SK-N-SH (cell line): Measurements from ENCODE around the gene CD300LG. TPM values are rescaled to one million over a fixed set of nuclear protein-coding genes. Genes with fewer than 3 reads are reported as not detected.

Experiments used
- CTCF ChIA-PET: fragments of 300-600, 350-600 bp; formaldehyde crosslinking; extraction: SDS; loops from one replicate; lab custom pipeline; 2021; lab: Yijun Ruan, JAX
- POLR2A ChIA-PET: fragments of 350-600 bp; sonication (Branson Sonifier 250); formaldehyde crosslinking; extraction: SDS; loops from one replicate; lab custom pipeline; 2020; ENCODE audit warnings: antibody characterized with exemption, inconsistent platforms; lab: Yijun Ruan, JAX
- DNase-seq: peaks from one replicate; pipeline ENCODE4 v3.0.0; 2012
- H2AFZ ChIP-seq: fragments of 200-600 bp; sonication (generic); 2 replicates; pipeline ENCODE4 v1.8.1; 2016; ENCODE audit warnings: antibody characterized with exemption, mild to moderate bottlenecking, low read depth
- H3F3A ChIP-seq: fragments of 200-600 bp; sonication (generic); replicated peaks from 2 replicates; pipeline ENCODE3; 2016; ENCODE audit warnings: antibody characterized with exemption, mild to moderate bottlenecking; ENCODE audit not compliant: insufficient read depth
- H3K27ac ChIP-seq, 2 experiments: fragments of 200-500 bp in 1 of 2; fragments of 200-600 bp in 1 of 2; sonication (Bioruptor generic) in 1 of 2; sonication (generic), shearing (Covaris generic) in 1 of 2; 2 replicates each; pipeline versions ENCODE4 v1.5.1 to v1.6.1; 2014 to 2016; ENCODE audit warnings: low read depth in 2 of 2, inconsistent platforms in 1 of 2, low read length in 1 of 2, mild to moderate bottlenecking in 1 of 2, mixed read lengths in 1 of 2
- H3K27me3 ChIP-seq: fragments of 200-600 bp; sonication (generic), shearing (Covaris generic); 2 replicates; pipeline ENCODE4 v1.6.1; 2016; ENCODE audit warnings: mixed run types; ENCODE audit not compliant: insufficient read depth
- H3K36me3 ChIP-seq, 2 experiments: fragments of 200-500 bp in 1 of 2; fragments of 200-600 bp in 1 of 2; sonication (Bioruptor generic) in 1 of 2; sonication (generic) in 1 of 2; replicated peaks in 1 of 2; 2 replicates each; pipeline versions ENCODE3 to v1.5.1; 2014 to 2016; ENCODE audit warnings: low read length in 1 of 2, mild to moderate bottlenecking in 1 of 2; ENCODE audit not compliant: insufficient read depth in 2 of 2, control insufficient read depth in 1 of 2
- H3K4me1 ChIP-seq, 2 experiments: fragments of 200-500 bp in 1 of 2; fragments of 200-600 bp in 1 of 2; sonication (Bioruptor generic) in 1 of 2; sonication (generic), shearing (Covaris generic) in 1 of 2; 2 replicates each; pipeline versions ENCODE4 v1.5.1 to v1.6.1; 2014 to 2016; ENCODE audit warnings: low read depth in 1 of 2, low read length in 1 of 2, mixed run types in 1 of 2; ENCODE audit not compliant: insufficient read depth in 2 of 2, control insufficient read depth in 1 of 2
- H3K4me2 ChIP-seq: fragments of 200-600 bp; sonication (generic), shearing (Covaris generic); 2 replicates; pipeline ENCODE4 v1.6.1; 2017; ENCODE audit warnings: mixed run types
- H3K4me3 ChIP-seq, 2 experiments: fragments of 200-500 bp in 1 of 2; fragments of 200-600 bp in 1 of 2; sonication (Bioruptor generic) in 1 of 2; sonication (generic), shearing (Covaris generic) in 1 of 2; 2 replicates each; pipeline versions ENCODE4 v1.5.1 to v1.8.1; 2014 to 2016; ENCODE audit warnings: low read depth in 2 of 2, inconsistent platforms in 1 of 2, low read length in 1 of 2, mild to moderate bottlenecking in 1 of 2, mixed read lengths in 1 of 2, moderate library complexity in 1 of 2
- H3K79me2 ChIP-seq: fragments of 200-600 bp; sonication (generic); 2 replicates; pipeline ENCODE4 v1.8.1; 2017; ENCODE audit warnings: mild to moderate bottlenecking; ENCODE audit not compliant: insufficient read depth
- H3K9ac ChIP-seq: fragments of 200-600 bp; sonication (generic); 2 replicates; pipeline ENCODE4 v1.6.1; 2017; ENCODE audit warnings: mixed run types
- H3K9me2 ChIP-seq: fragments of 200-600 bp; sonication (generic); 2 replicates; pipeline ENCODE4 v1.6.1; 2017; ENCODE audit warnings: mixed run types
- H3K9me3 ChIP-seq: fragments of 200-600 bp; sonication (generic); 2 replicates; pipeline ENCODE4 v1.6.1; 2017; ENCODE audit warnings: mixed run types, mild to moderate bottlenecking, moderate library complexity
- H4K20me1 ChIP-seq: fragments of 200-600 bp; sonication (generic); 2 replicates; pipeline ENCODE4 v1.6.1; 2017; ENCODE audit warnings: mild to moderate bottlenecking, mixed run types; ENCODE audit not compliant: insufficient read depth
- CHD2 ChIP-seq: fragments of 150-350 bp; IDR thresholded peaks from 2 replicates; pipeline ENCODE4 v1.6.1; 2018; ENCODE audit warnings: low read length; ENCODE audit not compliant: partially characterized antibody
- EP300 ChIP-seq, 2 experiments: IDR thresholded peaks; 2 replicates each; pipeline versions ENCODE4 v1.4.0 to v1.6.1; 2012; ENCODE audit warnings: borderline replicate concordance in 1 of 2, low read depth in 1 of 2, low read length in 1 of 2
- FOXJ3 ChIP-seq: sonication (generic); formaldehyde crosslinking; IDR thresholded peaks from 2 replicates; pipeline ENCODE4 v1.5.1; 2020; ENCODE audit warnings: mild to moderate bottlenecking, missing genetic modification reagents
- JUND ChIP-seq: IDR thresholded peaks from 2 replicates; pipeline ENCODE4 v1.4.0; 2012
- POLR2AphosphoS5 ChIP-seq: IDR thresholded peaks from 2 replicates; pipeline ENCODE4 v1.6.1; 2012; ENCODE audit warnings: low read depth, low read length
- RAD21 ChIP-seq: IDR thresholded peaks from 2 replicates; pipeline ENCODE4 v1.6.1; 2012; ENCODE audit warnings: mild to moderate bottlenecking, low read length
- RCOR1 ChIP-seq: fragments of 150-350 bp; IDR thresholded peaks from 2 replicates; pipeline ENCODE4 v1.6.1; 2017; ENCODE audit warnings: antibody characterized with exemption, low read length
- SIN3A ChIP-seq: IDR thresholded peaks from 2 replicates; pipeline ENCODE4 v1.6.1; 2012; ENCODE audit warnings: low read depth, mild to moderate bottlenecking, low read length, moderate library complexity, borderline replicate concordance
- TCF12 ChIP-seq: IDR thresholded peaks from 2 replicates; pipeline ENCODE4 v1.4.0; 2012
- TEAD4 ChIP-seq: IDR thresholded peaks from 2 replicates; pipeline ENCODE4 v1.4.0; 2012; ENCODE audit warnings: mild to moderate bottlenecking, borderline replicate concordance; ENCODE audit not compliant: insufficient read depth
- YY1 ChIP-seq: IDR thresholded peaks from 2 replicates; pipeline ENCODE4 v1.4.0; 2012; ENCODE audit warnings: low read depth, mild to moderate bottlenecking
- WGBS: methylation state at CpG from one replicate; pipeline ENCODE4 v1.1.6; 2017; ENCODE audit warnings: low lambda C conversion rate; 5-methylcytosine and 5-hydroxymethylcytosine counted together
- polyA plus RNA-seq, 3 experiments: library from polyadenylated mRNA; depleted of rRNA; stranded (reverse); fragments of >200 nt; gene quantifications; 2 replicates each; pipeline ENCODE4 v1.2.3, GENCODE V29; 2012
- TF ChIP-seq, protein P1 (sequence below): IDR thresholded peaks from 2 replicates; pipeline ENCODE4 v1.4.0; 2012; ENCODE audit warnings: low read depth
- TF ChIP-seq, protein P2 (sequence below): IDR thresholded peaks from 2 replicates; pipeline ENCODE4 v1.4.0; 2012; ENCODE audit warnings: low read depth, borderline replicate concordance
- TF ChIP-seq, protein P3 (sequence below): fragments of 150-350 bp; IDR thresholded peaks from 2 replicates; pipeline ENCODE4 v1.6.1; 2016; ENCODE audit warnings: mild to moderate bottlenecking, low read depth, low read length
- TF ChIP-seq, protein P4 (sequence below): IDR thresholded peaks from 2 replicates; pipeline ENCODE4 v1.6.1; 2012; ENCODE audit warnings: mild to moderate bottlenecking, low read depth, low read length, moderate library complexity
- TF ChIP-seq, protein P5 (sequence below): fragments of 200-600 bp; sonication (generic); IDR thresholded peaks from 2 replicates; pipeline ENCODE4 v1.6.1; 2017; ENCODE audit warnings: antibody characterized with exemption, mild to moderate bottlenecking, moderate library complexity

The CD300LG gene
- polyA plus RNA-seq, 1 of the 3 experiments (the other 2 are of a cell fraction): not detected

DNA sequence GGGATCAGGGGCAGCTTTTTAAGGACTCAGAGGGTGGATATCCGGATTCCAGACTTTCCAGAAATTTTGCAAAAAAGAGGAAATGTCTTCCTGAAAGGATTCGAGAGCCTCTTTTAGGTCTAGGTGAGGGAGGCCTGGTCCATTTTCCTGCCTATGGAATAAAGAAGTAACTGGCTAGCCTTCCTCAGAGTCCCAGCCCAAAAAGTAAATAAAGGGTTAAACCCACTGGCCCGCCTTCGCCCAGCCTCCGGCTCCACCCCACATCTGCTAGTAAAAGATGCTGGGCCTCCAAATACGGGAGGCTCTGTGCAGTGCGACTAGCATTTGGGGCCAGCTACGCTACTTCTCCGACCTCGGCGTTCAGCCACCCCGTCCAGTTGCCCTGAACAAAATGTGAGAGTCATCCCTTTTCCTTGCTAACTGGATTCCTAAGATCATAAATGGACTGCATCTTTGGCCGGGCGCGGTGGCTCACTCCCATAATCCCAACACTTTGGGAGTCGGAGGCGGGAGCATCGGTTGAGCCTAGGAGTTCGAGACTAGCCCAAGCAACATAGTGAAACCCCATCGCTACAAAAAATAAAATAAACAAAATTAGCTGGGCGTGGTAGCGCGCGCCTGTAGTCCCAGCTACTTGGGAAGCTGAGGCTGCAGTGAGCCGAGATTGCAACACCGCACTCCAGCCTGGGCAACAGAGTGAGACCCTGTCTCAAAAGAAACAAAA lies 61.2 kb downstream of the CD300LG start:
- Histone ChIP-seq H3K4me1 (peaks cover 9 to 17% of the 10 kb centered on the region in 2 experiments; a peak in 2 of 4 replicates), H3K4me2 (peak overlapping the region; percentile 100), H3K27me3 (peaks cover 7% of the 10 kb centered on the region; the same call in 1 of the 2 replicates), H3K36me3 (no peaks in the 10 kb centered on the region), H3F3A (peaks cover 9% of the 10 kb centered on the region), H3K9me3 (no peaks in the 10 kb centered on the region), H3K4me3 (peak overlapping the region; percentile 66 to 91), H2AFZ (peak overlapping the region; percentile 90), H3K9ac (peak overlapping the region; percentile 87), H3K9me2 (no peaks in the 10 kb centered on the region), H4K20me1 (no peaks in the 10 kb centered on the region), H3K79me2 (no peaks in the 10 kb centered on the region), H3K27ac (peak overlapping the region; percentile 24 to 91; a peak in 3 of 4 replicates)
- CTCF ChIA-PET: interaction anchor here (0.9 to 23.5 kb wide), 11 partner anchors 9 to 260 kb away, joined by 3 to 344 read pairs (median 34); partner anchors contain the start of gene PPY
- DNase-seq: peak; percentile 86
- TF ChIP-seq RAD21: no peak
- TF ChIP-seq, protein P1, sequence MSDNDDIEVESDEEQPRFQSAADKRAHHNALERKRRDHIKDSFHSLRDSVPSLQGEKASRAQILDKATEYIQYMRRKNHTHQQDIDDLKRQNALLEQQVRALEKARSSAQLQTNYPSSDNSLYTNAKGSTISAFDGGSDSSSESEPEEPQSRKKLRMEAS: peak; percentile 16; the same call in 1 of the 2 replicates
- TF ChIP-seq YY1: no peak
- TF ChIP-seq EP300 (IDR thresholded peaks at IDR 0.05; ENCODE audit: borderline replicate concordance in 1 of 2, low read depth in 1 of 2, low read length in 1 of 2): no peak
- TF ChIP-seq TCF12: peak; percentile 20; the same call in 1 of the 2 replicates
- no peak for TF ChIP-seq FOXJ3
- TF ChIP-seq, protein P2, sequence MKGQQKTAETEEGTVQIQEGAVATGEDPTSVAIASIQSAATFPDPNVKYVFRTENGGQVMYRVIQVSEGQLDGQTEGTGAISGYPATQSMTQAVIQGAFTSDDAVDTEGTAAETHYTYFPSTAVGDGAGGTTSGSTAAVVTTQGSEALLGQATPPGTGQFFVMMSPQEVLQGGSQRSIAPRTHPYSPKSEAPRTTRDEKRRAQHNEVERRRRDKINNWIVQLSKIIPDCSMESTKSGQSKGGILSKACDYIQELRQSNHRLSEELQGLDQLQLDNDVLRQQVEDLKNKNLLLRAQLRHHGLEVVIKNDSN: no peak
- no peak for TF ChIP-seq RCOR1
- no peak for TF ChIP-seq POLR2AphosphoS5
- peak; percentile 20; the same call in 1 of the 2 replicates for TF ChIP-seq SIN3A
- WGBS: 37% methylated on average over 26 of the region's 26 CpGs
- POLR2A ChIA-PET: no interaction called here

DNA sequence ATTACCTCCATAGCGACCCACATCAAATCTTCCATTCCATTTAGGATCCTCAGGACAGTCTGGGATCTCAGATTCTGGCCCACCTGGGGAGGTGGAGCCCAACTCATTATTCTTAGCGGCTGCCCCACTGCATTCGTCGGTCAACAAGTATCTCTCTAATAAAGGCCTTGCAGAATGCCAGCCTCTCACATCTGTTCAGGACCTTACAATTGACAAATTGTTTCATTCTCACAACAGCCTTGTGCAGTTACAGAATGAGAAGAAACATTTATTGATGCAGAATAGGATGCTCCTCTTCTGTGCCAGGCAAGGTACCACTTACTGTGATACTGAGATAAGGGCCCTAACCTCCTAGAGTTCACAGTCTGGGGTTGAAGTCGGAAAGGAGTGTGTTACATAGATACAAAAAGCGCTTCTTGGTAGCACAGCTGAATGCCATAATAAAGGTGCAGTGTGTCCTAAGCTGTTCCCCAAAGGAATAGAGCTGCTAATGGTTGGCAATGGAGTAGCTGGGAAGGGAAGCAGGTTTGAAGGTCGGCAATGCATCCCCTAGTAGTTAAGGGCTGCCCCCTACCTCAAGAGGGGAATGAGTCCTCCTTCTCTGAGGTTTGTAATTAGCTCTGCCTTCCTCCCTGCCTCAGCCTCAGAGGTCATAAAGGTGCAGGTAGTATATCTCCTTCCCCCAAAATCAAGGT lies 62.7 kb downstream of the CD300LG start:
- H3K4me3 ChIP-seq: no peak overlapping the region; a peak in 1 of 4 replicates
- CTCF ChIA-PET: interaction anchor here (0.7 to 23.5 kb wide), 28 partner anchors 10 to 436 kb away, joined by 3 to 344 read pairs (median 4); partner anchors contain the start of gene PPY
- WGBS: 73% methylated on average over 7 of the region's 7 CpGs

More for the DNA sequence above, 62.7 kb downstream of the CD300LG start:
- H3K9me3 ChIP-seq: no peaks in the 10 kb centered on the region
- H3K9ac ChIP-seq: no peak overlapping the region
- H3K27ac ChIP-seq: no peak overlapping the region
- no peak overlapping the region for H3K4me2 ChIP-seq
- no peaks in the 10 kb centered on the region for H3K36me3 ChIP-seq
- no peaks in the 10 kb centered on the region for H4K20me1 ChIP-seq
- TF ChIP-seq RAD21 (no peak), TCF12 (no peak), JUND (no peak), CHD2 (no peak), FOXJ3 (no peak), TEAD4 (no peak)
- TF ChIP-seq, protein P3, sequence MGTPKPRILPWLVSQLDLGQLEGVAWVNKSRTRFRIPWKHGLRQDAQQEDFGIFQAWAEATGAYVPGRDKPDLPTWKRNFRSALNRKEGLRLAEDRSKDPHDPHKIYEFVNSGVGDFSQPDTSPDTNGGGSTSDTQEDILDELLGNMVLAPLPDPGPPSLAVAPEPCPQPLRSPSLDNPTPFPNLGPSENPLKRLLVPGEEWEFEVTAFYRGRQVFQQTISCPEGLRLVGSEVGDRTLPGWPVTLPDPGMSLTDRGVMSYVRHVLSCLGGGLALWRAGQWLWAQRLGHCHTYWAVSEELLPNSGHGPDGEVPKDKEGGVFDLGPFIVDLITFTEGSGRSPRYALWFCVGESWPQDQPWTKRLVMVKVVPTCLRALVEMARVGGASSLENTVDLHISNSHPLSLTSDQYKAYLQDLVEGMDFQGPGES: no peak
- TF ChIP-seq, protein P4, sequence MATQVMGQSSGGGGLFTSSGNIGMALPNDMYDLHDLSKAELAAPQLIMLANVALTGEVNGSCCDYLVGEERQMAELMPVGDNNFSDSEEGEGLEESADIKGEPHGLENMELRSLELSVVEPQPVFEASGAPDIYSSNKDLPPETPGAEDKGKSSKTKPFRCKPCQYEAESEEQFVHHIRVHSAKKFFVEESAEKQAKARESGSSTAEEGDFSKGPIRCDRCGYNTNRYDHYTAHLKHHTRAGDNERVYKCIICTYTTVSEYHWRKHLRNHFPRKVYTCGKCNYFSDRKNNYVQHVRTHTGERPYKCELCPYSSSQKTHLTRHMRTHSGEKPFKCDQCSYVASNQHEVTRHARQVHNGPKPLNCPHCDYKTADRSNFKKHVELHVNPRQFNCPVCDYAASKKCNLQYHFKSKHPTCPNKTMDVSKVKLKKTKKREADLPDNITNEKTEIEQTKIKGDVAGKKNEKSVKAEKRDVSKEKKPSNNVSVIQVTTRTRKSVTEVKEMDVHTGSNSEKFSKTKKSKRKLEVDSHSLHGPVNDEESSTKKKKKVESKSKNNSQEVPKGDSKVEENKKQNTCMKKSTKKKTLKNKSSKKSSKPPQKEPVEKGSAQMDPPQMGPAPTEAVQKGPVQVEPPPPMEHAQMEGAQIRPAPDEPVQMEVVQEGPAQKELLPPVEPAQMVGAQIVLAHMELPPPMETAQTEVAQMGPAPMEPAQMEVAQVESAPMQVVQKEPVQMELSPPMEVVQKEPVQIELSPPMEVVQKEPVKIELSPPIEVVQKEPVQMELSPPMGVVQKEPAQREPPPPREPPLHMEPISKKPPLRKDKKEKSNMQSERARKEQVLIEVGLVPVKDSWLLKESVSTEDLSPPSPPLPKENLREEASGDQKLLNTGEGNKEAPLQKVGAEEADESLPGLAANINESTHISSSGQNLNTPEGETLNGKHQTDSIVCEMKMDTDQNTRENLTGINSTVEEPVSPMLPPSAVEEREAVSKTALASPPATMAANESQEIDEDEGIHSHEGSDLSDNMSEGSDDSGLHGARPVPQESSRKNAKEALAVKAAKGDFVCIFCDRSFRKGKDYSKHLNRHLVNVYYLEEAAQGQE: no peak
- TF ChIP-seq, protein P5, sequence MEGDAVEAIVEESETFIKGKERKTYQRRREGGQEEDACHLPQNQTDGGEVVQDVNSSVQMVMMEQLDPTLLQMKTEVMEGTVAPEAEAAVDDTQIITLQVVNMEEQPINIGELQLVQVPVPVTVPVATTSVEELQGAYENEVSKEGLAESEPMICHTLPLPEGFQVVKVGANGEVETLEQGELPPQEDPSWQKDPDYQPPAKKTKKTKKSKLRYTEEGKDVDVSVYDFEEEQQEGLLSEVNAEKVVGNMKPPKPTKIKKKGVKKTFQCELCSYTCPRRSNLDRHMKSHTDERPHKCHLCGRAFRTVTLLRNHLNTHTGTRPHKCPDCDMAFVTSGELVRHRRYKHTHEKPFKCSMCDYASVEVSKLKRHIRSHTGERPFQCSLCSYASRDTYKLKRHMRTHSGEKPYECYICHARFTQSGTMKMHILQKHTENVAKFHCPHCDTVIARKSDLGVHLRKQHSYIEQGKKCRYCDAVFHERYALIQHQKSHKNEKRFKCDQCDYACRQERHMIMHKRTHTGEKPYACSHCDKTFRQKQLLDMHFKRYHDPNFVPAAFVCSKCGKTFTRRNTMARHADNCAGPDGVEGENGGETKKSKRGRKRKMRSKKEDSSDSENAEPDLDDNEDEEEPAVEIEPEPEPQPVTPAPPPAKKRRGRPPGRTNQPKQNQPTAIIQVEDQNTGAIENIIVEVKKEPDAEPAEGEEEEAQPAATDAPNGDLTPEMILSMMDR: no peak
- H2AFZ ChIP-seq: no peak overlapping the region
- peaks cover 9% of the 10 kb centered on the region for H3F3A ChIP-seq
- no peak for DNase-seq
- peaks cover 7% of the 10 kb centered on the region; the same call in 1 of the 2 replicates for H3K27me3 ChIP-seq
- POLR2A ChIA-PET: no interaction called here
- no peaks in the 10 kb centered on the region for H3K9me2 ChIP-seq
- H3K4me1 ChIP-seq: peaks cover 9 to 23% of the 10 kb centered on the region in 2 experiments; a peak in 2 of 4 replicates
- H3K79me2 ChIP-seq: no peaks in the 10 kb centered on the region
